K562 (cell line): Measurements from ENCODE around the gene EDDM13. TPM values are rescaled to one million over a fixed set of nuclear protein-coding genes. Genes with fewer than 3 reads are reported as not detected.

Experiments
- ATAC-seq: fragments of 200-7000 bp; cut with Tn5 transposase; 3 replicates; pipeline ENCODE4 v1.9.1; 2020; ENCODE audit warnings: moderate library complexity
- BruUV-seq: library from RNA; stranded (reverse); fragments of 400-500 nt; replicated peaks from 2 replicates; lab custom pipeline; 2021; lab: Mats Ljungman, UMichigan
- CTCF ChIA-PET: fragments of 300-600 bp; formaldehyde crosslinking; extraction: SDS; loops from one replicate; lab custom pipeline; 2021; ENCODE audit warnings: low intra/inter-chr PET ratio; lab: Yijun Ruan, JAX
- POLR2A ChIA-PET: fragments of 300-600, 350-650 bp; sonication (Branson Sonifier 250); formaldehyde crosslinking; extraction: SDS; loops from one replicate; lab custom pipeline; 2021; ENCODE audit warnings: antibody characterized with exemption, inconsistent platforms; lab: Yijun Ruan, JAX
- DNase-seq, 4 experiments: peaks; one replicate each; pipeline versions ENCODE4 v3.0.0 to v3.0.0-alpha.2; 2011 to 2018; ENCODE audit warnings: low spot score in 3 of 4, mixed read lengths in 3 of 4; ENCODE audit errors: extremely low read depth in 1 of 4
- FAIRE-seq: peaks from 2 replicates; lab custom pipeline; 2011; peaks lifted over from hg19 to GRCh38; lab: Jason Lieb, UNC
- H2AFZ ChIP-seq: 2 replicates; pipeline ENCODE4 v1.6.0; 2011; ENCODE audit warnings: low read depth, low read length, control low read depth, inconsistent platforms
- H3K27ac ChIP-seq: fragments of 200-600 bp; 3 replicates; pipeline ENCODE4 v1.8.0; 2011; ENCODE audit warnings: low read depth, mild to moderate bottlenecking, control low read depth, inconsistent platforms, low read length, moderate library complexity, mixed read lengths; ENCODE audit errors: extremely low read depth
- H3K27me3 ChIP-seq, 2 experiments: fragments of 300-600 bp in 1 of 2; 2 replicates in 1 of 2; 3 replicates in 1 of 2; pipeline versions ENCODE4 v1.6.0 to v1.8.0; 2011; ENCODE audit warnings: inconsistent platforms in 2 of 2, low read length in 2 of 2, mild to moderate bottlenecking in 1 of 2, mixed read lengths in 1 of 2, moderate library complexity in 1 of 2; ENCODE audit not compliant: control insufficient read depth in 2 of 2, insufficient read depth in 2 of 2
- H3K36me3 ChIP-seq: fragments of 300-600 bp; 3 replicates; pipeline ENCODE4 v1.8.0; 2011; ENCODE audit warnings: mild to moderate bottlenecking, low read length, inconsistent platforms; ENCODE audit not compliant: control insufficient read depth, insufficient read depth
- H3K4me1 ChIP-seq, 2 experiments: fragments of 200-600 bp in 1 of 2; replicated peaks in 1 of 2; 2 replicates in 1 of 2; 3 replicates in 1 of 2; pipeline versions ENCODE4 v1.5.1 to v1.8.0; 2011; ENCODE audit warnings: inconsistent platforms in 2 of 2, low read length in 2 of 2, mild to moderate bottlenecking in 1 of 2, mixed read lengths in 1 of 2, moderate library complexity in 1 of 2; ENCODE audit not compliant: control insufficient read depth in 2 of 2, insufficient read depth in 2 of 2
- H3K4me2 ChIP-seq: 2 replicates; pipeline ENCODE4 v1.6.1; 2011; ENCODE audit warnings: low read length, control low read depth, inconsistent platforms, mixed read lengths; ENCODE audit not compliant: insufficient read depth
- H3K4me3 ChIP-seq: fragments of 200-600 bp; sonication (generic), shearing (Covaris generic); 2 replicates; pipeline ENCODE4 v1.5.1; 2016; ENCODE audit warnings: control low read depth, inconsistent platforms
- H3K79me2 ChIP-seq: fragments of 200-600 bp; 3 replicates; pipeline ENCODE4 v1.8.0; 2011; ENCODE audit warnings: low read length, inconsistent platforms; ENCODE audit not compliant: control insufficient read depth, insufficient read depth
- H3K9ac ChIP-seq, 2 experiments: 2 replicates each; pipeline versions ENCODE4 v1.6.0 to v1.6.1; 2011; ENCODE audit warnings: low read depth in 2 of 2, low read length in 2 of 2, control low read depth in 1 of 2, inconsistent platforms in 1 of 2, mild to moderate bottlenecking in 1 of 2, mixed read lengths in 1 of 2; ENCODE audit not compliant: insufficient read depth in 1 of 2
- H3K9me1 ChIP-seq: one replicate; pipeline ENCODE4 v1.6.0; 2011; ENCODE audit warnings: inconsistent platforms, mild to moderate bottlenecking, low read length, moderate library complexity; ENCODE audit not compliant: control insufficient read depth, insufficient read depth
- H3K9me3 ChIP-seq: replicated peaks from 2 replicates; pipeline ENCODE4 v1.5.1; 2011; ENCODE audit warnings: low read depth, low read length, inconsistent platforms; ENCODE audit not compliant: control insufficient read depth, insufficient read depth
- H4K20me1 ChIP-seq: replicated peaks from 2 replicates; pipeline ENCODE4 v1.6.1; 2011; ENCODE audit warnings: low read length, inconsistent platforms, mixed read lengths; ENCODE audit not compliant: control insufficient read depth, insufficient read depth
- DIDO1 ChIP-seq: fragments of 450-650 bp; IDR thresholded peaks from 2 replicates; pipeline ENCODE4 v1.6.1; 2016; ENCODE audit warnings: low read depth, missing biosample characterization, missing genetic modification characterization
- ETV5 ChIP-seq: sonication (generic); formaldehyde crosslinking; IDR thresholded peaks from 2 replicates; pipeline ENCODE4 v1.4.0; 2020; ENCODE audit warnings: low read depth, mild to moderate bottlenecking, missing genetic modification reagents
- GATAD2B ChIP-seq: fragments of 450-650 bp; IDR thresholded peaks from 2 replicates; pipeline ENCODE4 v1.6.1; 2017; ENCODE audit warnings: mild to moderate bottlenecking, borderline replicate concordance
- GTF3C2 ChIP-seq: IDR thresholded peaks from 3 replicates; pipeline ENCODE4 v1.6.1; 2011; ENCODE audit warnings: borderline replicate concordance, mild to moderate bottlenecking, moderate library complexity; ENCODE audit not compliant: insufficient read length; ENCODE audit errors: extremely low read depth
- KLF6 ChIP-seq: fragments of 250-450 bp; sonication (Bioruptor Pico); IDR thresholded peaks from 2 replicates; pipeline ENCODE4 v1.4.0; 2020; ENCODE audit warnings: mild to moderate bottlenecking, moderate library complexity, borderline replicate concordance
- MAX ChIP-seq: sonication (generic); formaldehyde crosslinking; IDR thresholded peaks from 2 replicates; pipeline ENCODE4 v1.9.0; 2022; ENCODE audit warnings: mild to moderate bottlenecking, missing genetic modification reagents
- MEIS2 ChIP-seq: fragments of 450-650 bp; IDR thresholded peaks from 2 replicates; pipeline ENCODE4 v1.6.1; 2014; ENCODE audit warnings: mild to moderate bottlenecking; ENCODE audit not compliant: partially characterized antibody
- NR4A1 ChIP-seq, 2 experiments: fragments of 250-450 bp in 1 of 2; fragments of 450-650 bp in 1 of 2; sonication (Bioruptor Pico) in 1 of 2; IDR thresholded peaks; 2 replicates each; pipeline versions ENCODE4 v1.4.0 to v1.6.1; 2016 to 2020; ENCODE audit warnings: mild to moderate bottlenecking in 2 of 2, missing compliant biosample characterization in 1 of 2, missing genetic modification characterization in 1 of 2, moderate library complexity in 1 of 2
- NRF1 ChIP-seq, 2 experiments: fragments of 450-650 bp; IDR thresholded peaks in 1 of 2; conservative IDR thresholded peaks in 1 of 2; 2 replicates each; pipeline ENCODE4 v1.6.1; 2014; ENCODE audit warnings: mild to moderate bottlenecking in 2 of 2
- PRPF4 ChIP-seq: fragments of 200-400 bp; formaldehyde crosslinking; IDR thresholded peaks from one replicate; pipeline ENCODE4 v1.6.1; 2017; ENCODE audit warnings: low read length, low read depth, mild to moderate bottlenecking; ENCODE audit not compliant: insufficient read depth, poor library complexity, severe bottlenecking
- RBM14 ChIP-seq: fragments of 200-400 bp; formaldehyde crosslinking; IDR thresholded peaks from 2 replicates; pipeline ENCODE4 v1.6.1; 2018; ENCODE audit warnings: low read depth, mild to moderate bottlenecking, low read length, moderate library complexity, borderline replicate concordance; ENCODE audit not compliant: insufficient read depth
- SP1 ChIP-seq: sonication (generic); formaldehyde crosslinking; IDR thresholded peaks from 2 replicates; pipeline ENCODE4 v1.8.1; 2022; ENCODE audit warnings: mild to moderate bottlenecking, missing genetic modification reagents
- STAT5A ChIP-seq: IDR thresholded peaks from 2 replicates; pipeline ENCODE4 v1.6.1; 2012; ENCODE audit warnings: low read length, inconsistent platforms, borderline replicate concordance
- ZC3H11A ChIP-seq: IDR thresholded peaks from 2 replicates; pipeline ENCODE4 v1.6.1; 2012; ENCODE audit warnings: low read depth, low read length, improper control_type of control experiment
- ZKSCAN8 ChIP-seq: fragments of 200-800 bp; sonication (Bioruptor generic); IDR thresholded peaks from 2 replicates; pipeline ENCODE4 v1.6.1; 2016; ENCODE audit warnings: missing genetic modification characterization, missing compliant biosample characterization
- ZNF324 ChIP-seq: fragments of 250-450 bp; sonication (Bioruptor Pico); IDR thresholded peaks from 2 replicates; pipeline ENCODE4 v1.4.0; 2020; ENCODE audit warnings: mild to moderate bottlenecking
- ZNF41 ChIP-seq: fragments of 250-450 bp; sonication (Bioruptor Pico); conservative IDR thresholded peaks from 2 replicates; pipeline ENCODE4 v1.4.0; 2020; ENCODE audit warnings: mild to moderate bottlenecking
- ZNF584 ChIP-seq: fragments of 200-800 bp; sonication (Bioruptor generic); IDR thresholded peaks from 2 replicates; pipeline ENCODE4 v1.6.1; 2016; ENCODE audit warnings: low read depth, mild to moderate bottlenecking, missing genetic modification characterization, missing compliant biosample characterization
- WGBS: fragments of 100-300 bp; shearing (Covaris generic); methylation state at CpG from one replicate; pipeline ENCODE4 v1.1.6; 2016; ENCODE audit warnings: low coverage, mixed read lengths; ENCODE audit not compliant: insufficient coverage; ENCODE audit errors: missing lambda C conversion rate; 5-methylcytosine and 5-hydroxymethylcytosine counted together
- in situ Hi-C: fragments of 300-500 bp; cut with MboI; formaldehyde crosslinking; loops from 4 replicates; pipeline ENCODE4 v1.15.0; 2018; ENCODE audit warnings: inconsistent platforms, mixed read lengths
- intact Hi-C: fragments of 100-400 bp; cut with micrococcal nuclease; formaldehyde crosslinking; loops from 2 replicates; pipeline ENCODE4 v1.14.2; 2022
- polyA plus RNA-seq, 8 experiments: library from polyadenylated mRNA; depleted of rRNA in 4 of 8; stranded (reverse) in 5 of 8; unstranded in 3 of 8; fragments of >200 nt; fragmentation: Nextera tagmentation in 2 of 8; fragmentation: Illumina TruSeq in 1 of 8; extraction: Ambion mirVana in 2 of 8; extraction: Trizol in 1 of 8; gene quantifications; 2 replicates each; pipeline versions ENCODE4 v1.2.1 to v1.2.3, GENCODE V29; 2011 to 2014; ENCODE audit warnings: inconsistent platforms in 1 of 8, missing spikeins in 1 of 8
- total RNA-seq, 7 experiments: library from RNA; depleted of rRNA in 6 of 7; stranded (reverse); fragments of >200 nt in 6 of 7; fragmentation: Illumina TruSeq in 2 of 7; extraction: Trizol in 2 of 7; gene quantifications; 2 replicates each; pipeline versions ENCODE4 v1.2.1 to v1.2.3, GENCODE V29; 2011 to 2021; ENCODE audit warnings: low replicate concordance in 1 of 7
- TF ChIP-seq, protein P1 (sequence below): fragments of 250-450 bp; sonication (Bioruptor Pico); IDR thresholded peaks from 2 replicates; pipeline ENCODE4 v1.8.0; 2021; ENCODE audit warnings: mild to moderate bottlenecking, moderate library complexity

Gene EDDM13
- total and polyA plus RNA-seq, 9 of the 15 experiments (the other 6 are each of a cell fraction or from before 2014, with no cell fraction given) = 2.0 to 7.7 (median 4.1) TPM

DNA sequence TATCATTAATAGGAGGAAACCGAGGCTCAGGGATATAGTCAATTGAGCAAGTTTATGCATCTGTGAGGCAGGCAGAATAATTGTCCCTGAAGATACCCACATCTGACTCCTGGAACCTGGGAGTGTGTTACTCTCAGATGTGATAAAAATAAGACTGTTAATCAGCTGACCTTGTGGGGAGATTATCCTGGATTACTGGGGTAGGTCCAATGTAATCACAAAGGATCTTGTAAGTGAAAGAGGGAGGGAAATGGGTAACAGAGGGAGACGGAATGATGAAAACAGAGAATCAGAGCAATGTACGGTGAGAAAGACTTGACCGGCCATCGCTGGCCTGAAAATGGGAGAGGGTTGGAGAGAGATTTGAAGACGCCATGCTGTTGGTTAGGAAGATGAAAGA lies 3.2 kb upstream of the EDDM13 start:
- no peak for FAIRE-seq
- CTCF ChIA-PET = interaction anchor here (0.6 kb wide), 1 partner anchor 10 kb away, joined by 4 read pairs; no protein-coding TSS in a partner anchor
- ATAC-seq = no peak
- TF ChIP-seq GATAD2B = no peak
- no peak for TF ChIP-seq MEIS2
- TF ChIP-seq ZC3H11A = no peak
- no peak for TF ChIP-seq RBM14
- no peak for TF ChIP-seq NR4A1 (CRISPR knock-in tag; IDR thresholded peaks at IDR 0.05)
- TF ChIP-seq NR4A1 (tag; IDR thresholded peaks at IDR 0.05) = no peak
- TF ChIP-seq ZKSCAN8 (CRISPR knock-in tag) = no peak
- no peak for TF ChIP-seq DIDO1
- TF ChIP-seq NRF1 (conservative IDR thresholded peaks at IDR 0.05 in 1 of 2, IDR thresholded peaks at IDR 0.05 in 1 of 2) = no peak
- TF ChIP-seq ZNF41 (CRISPR knock-in tag) = no peak
- TF ChIP-seq, protein P1, sequence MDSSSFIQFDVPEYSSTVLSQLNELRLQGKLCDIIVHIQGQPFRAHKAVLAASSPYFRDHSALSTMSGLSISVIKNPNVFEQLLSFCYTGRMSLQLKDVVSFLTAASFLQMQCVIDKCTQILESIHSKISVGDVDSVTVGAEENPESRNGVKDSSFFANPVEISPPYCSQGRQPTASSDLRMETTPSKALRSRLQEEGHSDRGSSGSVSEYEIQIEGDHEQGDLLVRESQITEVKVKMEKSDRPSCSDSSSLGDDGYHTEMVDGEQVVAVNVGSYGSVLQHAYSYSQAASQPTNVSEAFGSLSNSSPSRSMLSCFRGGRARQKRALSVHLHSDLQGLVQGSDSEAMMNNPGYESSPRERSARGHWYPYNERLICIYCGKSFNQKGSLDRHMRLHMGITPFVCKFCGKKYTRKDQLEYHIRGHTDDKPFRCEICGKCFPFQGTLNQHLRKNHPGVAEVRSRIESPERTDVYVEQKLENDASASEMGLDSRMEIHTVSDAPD = no peak
- TF ChIP-seq STAT5A = no peak
- no peak for TF ChIP-seq ETV5
- TF ChIP-seq ZNF584 (CRISPR knock-in tag) = no peak
- TF ChIP-seq ZNF324 (CRISPR knock-in tag) = no peak
- TF ChIP-seq KLF6 (CRISPR knock-in tag) = no peak
- TF ChIP-seq PRPF4 = no peak
- TF ChIP-seq GTF3C2 = no peak
- TF ChIP-seq SP1 (CRISPR knock-in tag) = no peak
- TF ChIP-seq MAX = no peak

More for the DNA sequence above, 3.2 kb upstream of the EDDM13 start:
- no peak overlapping the region for H3K4me3 ChIP-seq
- no peak overlapping the region for H3K4me2 ChIP-seq
- no peak overlapping the region for H3K9ac ChIP-seq
- H3K9me3 ChIP-seq = no peaks in the 10 kb centered on the region
- in situ Hi-C loops = no loop called here
- peaks cover 0 to under 1% of the 10 kb centered on the region in 2 experiments; a peak in 2 of 5 replicates for H3K4me1 ChIP-seq
- H3K27ac ChIP-seq = no peak overlapping the region
- POLR2A ChIA-PET = interaction anchor here (0.7 kb wide), 1 partner anchor 9 kb away, joined by 3 read pairs; no protein-coding TSS in a partner anchor
- no TSS peak for BruUV-seq
- intact Hi-C loops = no loop called here
- no peak for DNase-seq
- WGBS = 86% methylated on average over 6 of the region's 6 CpGs
- H3K36me3 ChIP-seq = no peaks in the 10 kb centered on the region
- H3K79me2 ChIP-seq = no peaks in the 10 kb centered on the region
- H3K27me3 ChIP-seq = no peaks in the 10 kb centered on the region
- H3K9me1 ChIP-seq = no peaks in the 10 kb centered on the region
- H2AFZ ChIP-seq = no peak overlapping the region
- no peaks in the 10 kb centered on the region for H4K20me1 ChIP-seq
